Upper lobe of right lung (tissue), 1 donor: ENCODE results near the gene MGST2. TPM values are rescaled to one million over a fixed set of nuclear protein-coding genes. Genes with fewer than 3 reads are reported as not detected.

Source experiments
- ATAC-seq: fragments of 200-7000 bp; cut with Tn5 transposase; one replicate; pipeline ENCODE4 v1.9.1; 2020; ENCODE audit warnings: mild to moderate bottlenecking, moderate library complexity
- DNase-seq: peaks from one replicate; pipeline ENCODE4 v3.0.0-alpha.2; 2020
- H3K27ac ChIP-seq: fragments of 200-600 bp; one replicate; pipeline ENCODE4 v1.8.0; 2022
- H3K27me3 ChIP-seq: fragments of 200-600 bp; one replicate; pipeline ENCODE4 v1.8.0; 2022; ENCODE audit warnings: mild to moderate bottlenecking
- H3K36me3 ChIP-seq: fragments of 200-600 bp; one replicate; pipeline ENCODE4 v1.8.0; 2022
- H3K4me1 ChIP-seq: fragments of 200-600 bp; one replicate; pipeline ENCODE4 v1.8.0; 2022
- H3K4me3 ChIP-seq: fragments of 200-600 bp; one replicate; pipeline ENCODE4 v1.8.0; 2022; ENCODE audit warnings: mild to moderate bottlenecking
- H3K9me3 ChIP-seq: fragments of 200-600 bp; one replicate; pipeline ENCODE4 v1.8.0; 2022
- intact Hi-C: fragments of 100-400 bp; cut with DNase I; formaldehyde crosslinking; loops from one replicate; pipeline ENCODE4 v1.11.0; 2022
- total RNA-seq: library from RNA; stranded (reverse); fragmentation: NEBNext Ultra II Directional; extraction: Animal tissue kit (Norgen Biotek cat#: 25700); gene quantifications from one replicate; pipeline ENCODE4 v1.2.1, GENCODE V29; 2021
- TF ChIP-seq, protein P1 (sequence below): fragments of 200-600 bp; IDR thresholded peaks from one replicate; pipeline ENCODE4 v1.8.0; 2022; ENCODE audit warnings: antibody characterized with exemption
- donor health status: DM: no; HTN: yes; CAD: no; lungs with severe emphysema.

The MGST2 gene
- total RNA-seq, 1 donor from 2014 or later = 64.6 TPM

DNA sequence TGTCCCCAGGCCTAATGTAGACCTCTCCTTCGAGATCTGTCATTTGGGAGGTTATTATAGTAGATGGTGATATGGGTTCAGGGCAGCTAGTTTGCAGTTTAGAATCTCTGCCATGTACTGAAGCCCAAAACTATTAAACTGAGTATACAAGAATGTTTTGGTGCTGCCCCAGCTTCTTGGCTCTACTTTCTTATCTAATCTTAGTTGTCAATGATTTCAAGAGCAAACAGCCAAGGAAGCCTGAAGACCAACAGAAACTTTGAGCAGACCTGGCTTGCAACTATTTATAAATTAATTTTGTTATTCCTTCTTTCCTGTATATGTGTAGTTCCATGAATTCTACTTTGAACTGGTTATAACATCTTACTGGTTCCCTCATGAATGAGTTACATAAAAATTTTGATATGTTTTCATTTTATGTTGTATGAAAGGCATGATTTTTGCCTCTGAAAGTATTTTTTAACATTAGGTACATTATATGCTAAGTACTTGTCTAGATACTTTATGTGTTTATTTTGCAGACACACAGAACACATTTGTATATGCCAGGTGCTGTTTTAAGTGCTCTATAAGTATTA, 2.0 kb upstream of the MGST2 start:
- DNase-seq (no peak), ATAC-seq (no peak)
- TF ChIP-seq, protein P1, sequence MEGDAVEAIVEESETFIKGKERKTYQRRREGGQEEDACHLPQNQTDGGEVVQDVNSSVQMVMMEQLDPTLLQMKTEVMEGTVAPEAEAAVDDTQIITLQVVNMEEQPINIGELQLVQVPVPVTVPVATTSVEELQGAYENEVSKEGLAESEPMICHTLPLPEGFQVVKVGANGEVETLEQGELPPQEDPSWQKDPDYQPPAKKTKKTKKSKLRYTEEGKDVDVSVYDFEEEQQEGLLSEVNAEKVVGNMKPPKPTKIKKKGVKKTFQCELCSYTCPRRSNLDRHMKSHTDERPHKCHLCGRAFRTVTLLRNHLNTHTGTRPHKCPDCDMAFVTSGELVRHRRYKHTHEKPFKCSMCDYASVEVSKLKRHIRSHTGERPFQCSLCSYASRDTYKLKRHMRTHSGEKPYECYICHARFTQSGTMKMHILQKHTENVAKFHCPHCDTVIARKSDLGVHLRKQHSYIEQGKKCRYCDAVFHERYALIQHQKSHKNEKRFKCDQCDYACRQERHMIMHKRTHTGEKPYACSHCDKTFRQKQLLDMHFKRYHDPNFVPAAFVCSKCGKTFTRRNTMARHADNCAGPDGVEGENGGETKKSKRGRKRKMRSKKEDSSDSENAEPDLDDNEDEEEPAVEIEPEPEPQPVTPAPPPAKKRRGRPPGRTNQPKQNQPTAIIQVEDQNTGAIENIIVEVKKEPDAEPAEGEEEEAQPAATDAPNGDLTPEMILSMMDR = no peak
- Histone ChIP-seq H3K4me3 (no peak overlapping the region), H3K9me3 (no peaks in the 10 kb centered on the region), H3K27me3 (no peaks in the 10 kb centered on the region), H3K27ac (no peak overlapping the region), H3K4me1 (peaks cover 18% of the 10 kb centered on the region), H3K36me3 (no peaks in the 10 kb centered on the region)
- intact Hi-C loops = no loop called here

- Histone ChIP-seq H3K9me3 (no peaks in the 10 kb centered on the region), H3K36me3 (no peaks in the 10 kb centered on the region), H3K27me3 (no peaks in the 10 kb centered on the region), H3K4me1 (peaks cover 18% of the 10 kb centered on the region), H3K27ac (peak overlapping the region; percentile 88), H3K4me3 (no peak overlapping the region)
- TF ChIP-seq, protein P1 = no peak
- no peak for ATAC-seq
- intact Hi-C loops = no loop called here
- no peak for DNase-seq
These were observed 1.2 kb upstream of the MGST2 start for GRCh38 chr4:139664442-139664841.

- Histone ChIP-seq H3K4me3 (peak overlapping the region; percentile 63), H3K27me3 (no peaks in the 10 kb centered on the region), H3K9me3 (no peaks in the 10 kb centered on the region), H3K27ac (peak overlapping the region; percentile 88), H3K4me1 (peaks cover 18% of the 10 kb centered on the region), H3K36me3 (no peaks in the 10 kb centered on the region)
- DNase-seq (no peak), ATAC-seq (no peak)
- intact Hi-C loops = no loop called here
- TF ChIP-seq, protein P1 = no peak
These were observed 435 bp upstream of the MGST2 start for GRCh38 chr4:139665079-139665689.

- H3K27me3 ChIP-seq = no peaks in the 10 kb centered on the region
- H3K4me1 ChIP-seq = peaks cover 18% of the 10 kb centered on the region
- TF ChIP-seq, protein P1 = no peak
- H3K9me3 ChIP-seq = no peaks in the 10 kb centered on the region
- peak; percentile 79 for ATAC-seq
- intact Hi-C loops = no loop called here
- DNase-seq = peak; percentile 68
- peak overlapping the region; percentile 88 for H3K27ac ChIP-seq
- peak overlapping the region; percentile 63 for H3K4me3 ChIP-seq
- H3K36me3 ChIP-seq = no peaks in the 10 kb centered on the region
These were observed 1.2 kb downstream of the MGST2 start for GRCh38 chr4:139666735-139667281.

DNA sequence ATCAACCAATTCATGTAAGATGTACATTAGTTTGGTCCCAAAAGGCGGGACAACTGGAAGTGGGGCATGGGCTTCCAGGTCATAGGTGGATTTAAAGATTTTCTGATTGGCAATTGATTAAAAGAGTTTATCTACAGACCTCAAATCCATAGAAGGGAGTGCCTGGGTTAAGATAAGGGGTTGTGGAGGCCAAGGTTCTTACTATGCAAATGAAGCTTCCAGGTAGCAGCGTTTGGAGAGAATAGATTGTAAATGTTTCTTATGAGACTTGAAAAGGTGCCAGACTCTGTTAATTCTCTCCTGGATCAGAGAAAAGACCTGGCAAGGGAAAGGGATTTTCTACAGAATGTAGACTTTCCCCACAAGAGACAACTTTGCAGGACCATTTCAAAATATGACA, 2.4 kb downstream of the MGST2 start:
- intact Hi-C loops = no loop called here
- DNase-seq (no peak), ATAC-seq (no peak)
- peaks cover 18% of the 10 kb centered on the region for H3K4me1 ChIP-seq
- H3K36me3 ChIP-seq = no peaks in the 10 kb centered on the region
- no peak overlapping the region for H3K4me3 ChIP-seq
- no peaks in the 10 kb centered on the region for H3K9me3 ChIP-seq
- TF ChIP-seq, protein P1 = no peak
- no peak overlapping the region for H3K27ac ChIP-seq
- no peaks in the 10 kb centered on the region for H3K27me3 ChIP-seq
